Activated CD8-positive, alpha-beta memory T cell treated with anti-CD3 and anti-CD28 coated beads, Interleukin-2, amount 50 U/mL, for 24 hours (primary cell): ENCODE results near the gene ATP2C2.
A peak's percentile ranks its signal among the peaks of the same experiment; 100 is the strongest.
"Not testable (repeated sequence)": the region's sequence is repeated elsewhere in the genome, so short reads cannot be mapped to it uniquely, and the experiment has no call there.

Experiments
- DNase-seq: peaks from one replicate; pipeline ENCODE4 v3.0.0-alpha.2; 2020; ENCODE audit errors: extremely low read depth

Gene ATP2C2

DNA sequence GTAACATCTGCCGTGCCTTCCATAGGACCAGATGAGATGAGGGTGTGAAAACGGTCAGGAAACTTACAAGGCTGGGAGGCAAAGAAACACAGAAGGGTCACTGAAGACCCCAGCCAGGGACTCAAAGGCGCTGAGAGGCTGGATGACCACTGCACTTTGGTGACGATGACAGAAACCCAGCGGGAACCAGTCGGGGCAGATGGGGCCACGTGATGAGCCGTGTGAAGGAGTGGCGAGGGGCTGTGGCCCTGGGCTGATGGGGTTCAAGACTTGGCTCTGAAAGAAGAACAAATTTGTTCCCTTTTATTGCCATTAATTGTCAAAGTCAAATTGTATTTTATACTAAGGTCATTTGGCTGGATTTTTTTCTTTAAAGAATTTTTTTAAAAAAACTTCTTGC is 28.6 kb upstream of the ATP2C2 start:
- no peak for DNase-seq

DNA sequence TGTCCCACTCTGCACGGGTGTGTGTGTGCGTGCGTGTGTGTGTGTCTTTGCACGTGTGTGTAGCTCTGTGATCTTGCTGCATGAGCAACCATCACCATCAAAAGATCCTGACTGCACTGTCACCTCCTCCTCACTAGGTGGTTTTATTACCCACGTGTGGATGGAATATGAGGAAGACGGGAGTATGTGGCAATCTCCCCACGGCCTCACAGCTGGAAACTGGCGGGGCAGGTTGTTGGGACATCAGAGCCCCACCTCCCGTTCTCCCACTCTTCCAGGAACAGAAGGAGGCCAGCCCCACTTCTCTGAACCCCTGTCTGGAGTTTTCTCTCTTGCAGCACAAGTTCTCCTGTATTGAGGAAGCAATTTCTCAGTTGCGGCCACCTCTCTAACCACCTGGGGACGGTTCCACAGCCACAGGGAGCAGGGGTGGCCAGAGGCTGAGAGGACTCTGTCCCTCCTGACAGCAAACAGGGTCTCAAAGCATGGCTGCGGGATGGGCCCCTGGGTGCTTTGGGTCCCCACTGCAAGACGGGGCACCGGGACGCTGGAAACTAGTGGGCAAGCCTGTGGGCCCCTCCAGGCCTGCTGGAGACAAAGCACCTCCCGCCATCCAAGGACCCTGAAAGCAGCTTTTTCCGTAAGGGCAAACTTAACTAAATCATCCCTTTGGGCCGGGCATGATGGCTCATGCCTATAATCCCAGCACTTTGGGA is 27.9 kb upstream of the ATP2C2 start:
- DNase-seq: no peak

DNA sequence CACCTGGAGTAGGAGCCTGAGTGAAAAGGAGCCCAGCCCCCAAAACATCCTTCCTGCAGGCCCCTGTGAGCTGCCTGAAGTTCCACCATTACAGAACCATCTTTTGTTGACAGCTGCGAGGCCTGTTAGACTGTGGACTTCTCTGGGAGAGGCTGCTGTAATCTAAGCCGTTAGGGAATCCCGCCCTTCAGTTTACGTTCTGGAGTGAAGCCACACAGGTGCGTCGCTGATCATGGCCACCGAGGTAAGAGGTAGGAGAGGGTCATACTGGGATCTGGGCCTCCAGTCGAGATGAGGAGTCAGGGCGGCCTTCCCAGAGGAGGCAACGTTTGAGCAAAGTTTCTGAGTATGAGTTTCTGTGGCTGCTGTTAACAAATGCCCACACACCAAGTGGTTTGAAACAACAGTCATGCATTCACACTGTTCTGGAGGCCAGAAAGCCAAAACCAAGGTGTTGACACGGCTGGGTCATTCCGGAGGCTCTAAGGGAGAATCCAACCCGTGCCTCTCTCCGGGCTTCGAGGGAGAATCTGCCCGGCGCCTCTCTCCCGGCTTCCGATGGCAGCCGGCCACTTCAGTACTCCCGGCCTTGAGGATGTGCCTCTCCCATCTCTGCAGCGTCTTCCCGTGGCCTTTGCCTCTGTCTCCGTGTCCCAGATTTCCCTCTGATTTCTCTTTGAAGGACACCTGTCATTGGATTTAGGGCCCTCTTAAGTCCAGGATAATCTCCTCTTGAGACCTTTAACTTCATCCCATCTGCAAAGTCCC is 26.6 kb upstream of the ATP2C2 start:
- DNase-seq: no peak

DNA sequence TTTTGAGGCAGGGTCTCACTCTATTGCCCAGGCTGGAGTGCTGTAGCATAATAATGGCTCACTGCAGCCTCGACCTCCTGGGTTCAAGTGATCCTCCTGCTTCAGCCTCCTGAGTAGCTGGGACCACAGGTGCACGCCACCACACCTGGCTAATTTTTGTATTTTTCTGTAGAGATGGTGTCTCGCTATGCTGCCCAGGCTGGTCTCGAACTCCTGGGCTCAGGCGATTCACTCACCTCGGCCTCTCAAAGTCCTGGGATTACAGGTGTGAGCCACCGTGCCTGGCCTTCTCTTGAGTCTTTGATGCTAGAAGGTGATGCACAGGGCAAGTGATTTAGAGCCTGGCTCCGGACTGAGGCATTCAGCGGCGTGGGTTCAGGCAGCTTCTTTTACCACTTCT is 24.5 kb upstream of the ATP2C2 start:
- DNase-seq: not testable (repeated sequence)

DNA sequence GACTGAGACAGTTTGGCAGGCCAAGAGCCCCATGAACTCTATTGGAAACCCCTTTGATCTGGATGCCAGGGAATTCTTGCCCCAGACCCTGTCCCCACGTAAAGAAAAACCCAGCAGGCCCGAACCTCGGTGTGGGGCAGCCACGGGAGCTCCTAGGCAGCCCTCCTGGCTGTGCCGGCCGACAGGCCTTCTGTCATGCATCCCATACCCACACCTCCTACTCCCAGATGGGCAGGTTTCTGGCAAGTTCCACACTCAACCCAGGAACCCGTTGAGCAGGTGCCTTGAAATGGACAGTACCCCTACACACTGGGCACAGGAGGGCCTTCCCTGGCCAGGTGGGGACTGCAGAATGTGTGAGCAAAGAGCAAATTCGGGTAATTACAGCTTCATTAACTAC is 23.6 kb upstream of the ATP2C2 start:
- DNase-seq: no peak

DNA sequence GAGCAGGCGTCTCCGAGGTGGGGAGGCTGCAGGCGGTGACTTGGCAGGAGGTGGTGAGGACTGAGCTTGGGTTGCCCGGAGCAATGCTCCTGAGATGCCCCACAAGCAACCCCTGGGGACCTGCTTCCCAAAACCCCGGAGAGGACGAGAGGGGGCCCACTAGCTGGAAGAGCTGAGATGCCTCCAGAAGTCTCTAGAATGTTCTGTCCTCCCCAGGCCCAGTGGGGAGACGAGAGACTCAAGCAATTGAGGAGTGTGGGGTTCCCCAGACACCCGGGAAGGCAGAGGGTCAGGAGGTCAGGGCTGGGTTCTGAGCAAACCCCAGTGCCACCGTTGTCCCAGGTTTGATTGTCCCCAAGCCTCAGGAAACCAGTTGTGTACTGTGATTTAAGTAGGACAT is 21.2 kb upstream of the ATP2C2 start:
- no peak for DNase-seq

DNA sequence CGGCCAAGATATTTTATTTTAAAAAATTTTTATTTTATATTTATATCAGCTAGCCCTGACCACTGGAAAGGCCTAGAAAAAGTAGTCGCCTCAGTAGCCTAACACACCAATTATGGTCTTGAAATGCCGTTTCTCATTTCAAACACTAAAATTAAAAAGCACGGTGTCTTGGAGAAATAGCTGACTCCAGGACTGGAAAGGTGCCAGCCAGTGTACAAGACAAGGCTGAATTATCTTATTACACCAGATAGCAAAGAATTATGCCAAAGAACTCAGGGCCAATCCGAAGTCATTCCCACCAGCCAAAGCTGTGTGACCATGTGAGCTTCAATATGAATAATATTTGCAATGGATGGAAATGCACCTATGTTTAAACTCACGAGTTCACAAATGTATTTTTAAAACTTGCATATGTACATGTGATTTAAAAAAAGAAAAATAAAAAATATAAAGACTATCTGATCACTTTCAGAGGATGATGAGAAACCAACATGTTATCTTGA is 19.9 kb upstream of the ATP2C2 start:
- DNase-seq: no peak

DNA sequence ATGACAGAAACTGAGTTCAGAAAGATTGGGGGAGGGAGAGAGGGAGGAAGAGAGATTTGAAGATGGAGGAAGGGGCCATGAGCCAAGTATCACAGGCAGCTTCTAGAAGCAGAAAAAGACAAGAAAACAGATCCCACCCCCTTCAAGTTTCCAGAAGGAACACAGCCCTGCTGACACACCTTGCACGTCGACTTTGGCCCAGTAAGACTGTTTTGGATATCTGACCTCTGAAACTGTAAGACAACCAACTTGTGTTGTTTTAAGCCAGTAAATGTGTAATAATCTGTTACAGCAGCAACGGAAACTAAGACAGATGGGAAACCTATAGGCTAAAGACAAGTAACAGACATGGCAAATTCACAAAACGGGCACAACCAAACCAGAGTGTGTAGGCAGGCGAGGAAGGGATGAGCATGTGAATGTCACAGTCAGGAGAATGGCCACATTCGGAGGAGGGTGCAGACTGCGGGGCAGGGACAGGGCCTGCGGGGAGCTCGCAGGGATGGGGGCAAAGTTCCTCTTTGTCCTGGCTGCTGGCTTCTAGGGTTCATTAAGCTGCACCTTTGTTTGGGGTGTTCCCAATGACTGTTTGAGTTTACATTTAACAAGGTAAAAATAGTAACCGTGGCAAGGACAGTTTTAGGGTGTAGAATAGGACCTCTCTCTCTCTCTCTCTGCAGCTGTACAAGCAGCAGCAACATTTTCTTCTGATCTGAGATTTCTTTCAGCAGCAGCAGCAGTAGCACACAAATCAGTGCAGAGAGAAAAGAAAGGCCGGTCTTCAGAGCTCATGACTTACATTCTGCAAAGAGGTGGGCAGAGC is 18.3 kb upstream of the ATP2C2 start:
- no peak for DNase-seq

DNA sequence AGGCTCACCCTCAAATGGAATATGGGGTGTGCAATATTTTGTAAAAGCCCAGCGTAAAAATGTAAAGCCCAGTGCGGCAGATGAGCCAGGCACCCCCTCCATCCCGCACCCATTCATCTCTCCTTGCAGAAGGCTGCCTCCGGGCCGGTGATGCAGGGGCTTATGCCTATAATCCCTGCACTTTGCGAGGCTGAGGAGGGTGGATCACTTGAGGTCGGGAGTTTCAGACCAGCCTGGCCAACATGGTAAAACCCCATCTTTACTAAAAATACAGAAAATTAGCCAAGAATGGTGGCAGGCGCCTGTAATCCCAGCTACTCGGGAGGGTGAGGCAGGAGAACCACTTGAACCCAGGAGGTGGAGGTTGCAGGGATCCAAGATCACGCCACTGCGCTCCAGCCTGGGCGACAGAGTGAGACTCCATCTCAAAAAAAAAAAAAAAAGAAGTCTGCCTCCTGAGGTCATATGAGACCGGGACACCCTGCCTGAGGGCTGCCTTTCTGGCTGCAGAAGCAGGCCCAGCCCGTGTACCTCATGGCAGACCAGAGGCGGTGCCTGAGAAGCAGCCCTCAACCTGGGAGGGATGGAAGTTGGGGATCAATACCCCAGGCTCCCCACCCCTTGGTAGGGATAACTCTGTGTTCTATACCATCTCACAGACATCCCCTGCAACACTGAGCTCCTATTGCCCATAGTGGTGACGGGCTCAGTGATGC is 17.5 kb upstream of the ATP2C2 start:
- no peak for DNase-seq

DNA sequence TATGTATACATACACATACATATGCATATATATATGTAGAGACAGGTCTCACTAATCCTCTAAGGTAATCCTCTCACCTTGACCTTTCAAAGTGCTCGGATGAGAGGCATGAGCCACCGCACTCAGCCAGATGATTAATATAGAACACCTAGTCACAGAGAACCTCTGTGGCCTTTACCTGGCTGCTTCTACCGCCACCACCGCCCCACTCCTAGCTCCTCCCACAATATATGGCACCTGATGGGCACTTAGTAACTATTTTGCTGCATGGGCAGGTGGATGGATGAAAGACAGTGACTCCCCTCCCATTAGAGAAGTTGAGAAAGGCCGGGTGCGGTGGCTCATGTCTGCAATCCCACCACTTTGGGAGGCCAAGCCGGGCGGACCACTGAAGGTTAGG is 16.7 kb upstream of the ATP2C2 start:
- DNase-seq: no peak

DNA sequence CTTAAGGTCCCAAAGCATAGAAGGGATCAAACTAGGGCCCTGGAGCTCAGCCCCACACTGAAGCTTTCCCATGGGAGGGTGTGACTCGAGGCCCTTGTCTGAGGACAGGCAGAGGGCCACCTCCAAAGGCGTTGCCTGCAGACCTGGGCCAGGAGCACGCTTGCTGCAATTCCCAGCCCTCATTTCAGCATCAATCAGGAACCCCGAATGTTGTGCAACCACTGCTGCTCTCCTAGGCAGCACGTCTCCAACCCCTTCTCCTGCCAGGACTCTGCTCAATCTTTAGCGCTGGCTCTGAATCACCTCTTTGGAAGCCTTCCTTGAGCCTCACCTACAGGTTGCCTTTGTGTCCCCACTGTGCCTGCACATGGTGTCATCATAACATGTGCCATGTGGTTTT is 14.0 kb upstream of the ATP2C2 start:
- DNase-seq: no peak

DNA sequence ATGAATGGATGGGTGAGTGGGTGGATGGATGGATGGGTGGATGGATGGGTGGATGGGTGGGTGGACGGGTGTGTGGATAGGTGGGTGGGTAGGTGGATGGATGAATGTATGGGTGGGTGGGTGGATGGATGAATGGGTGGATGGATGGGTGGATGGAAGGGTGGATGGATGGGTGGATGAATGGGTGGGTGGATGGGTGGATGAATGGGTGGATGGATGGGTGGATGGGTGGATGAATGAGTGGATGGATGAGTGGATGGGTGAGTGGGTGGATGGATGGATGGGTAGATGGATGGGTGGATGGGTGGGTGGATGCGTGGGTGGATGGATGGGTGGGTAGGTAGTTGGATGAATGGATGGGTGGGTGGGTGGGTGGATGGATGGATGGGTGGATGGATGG is 13.2 kb upstream of the ATP2C2 start:
- no peak for DNase-seq

DNA sequence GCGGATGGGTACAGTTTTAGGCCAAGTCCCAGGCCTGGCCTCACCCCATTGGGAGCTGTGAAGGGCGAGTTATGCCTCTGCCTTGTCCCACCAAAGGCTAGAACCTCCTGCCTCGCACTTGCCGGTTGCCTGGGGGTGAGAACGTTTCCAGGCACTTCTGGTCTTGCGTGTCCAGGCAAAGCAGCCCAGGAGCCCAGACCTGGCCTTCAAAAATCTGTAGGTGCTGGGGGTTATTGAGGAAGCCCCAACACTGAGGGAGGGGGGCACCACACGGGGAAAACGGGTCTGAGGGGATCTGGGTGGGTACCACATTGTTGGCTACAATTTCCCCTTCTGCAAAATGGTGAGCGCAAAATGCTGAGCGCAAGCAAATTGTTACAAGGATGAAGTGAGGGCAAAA is 12.2 kb upstream of the ATP2C2 start:
- DNase-seq: no peak

DNA sequence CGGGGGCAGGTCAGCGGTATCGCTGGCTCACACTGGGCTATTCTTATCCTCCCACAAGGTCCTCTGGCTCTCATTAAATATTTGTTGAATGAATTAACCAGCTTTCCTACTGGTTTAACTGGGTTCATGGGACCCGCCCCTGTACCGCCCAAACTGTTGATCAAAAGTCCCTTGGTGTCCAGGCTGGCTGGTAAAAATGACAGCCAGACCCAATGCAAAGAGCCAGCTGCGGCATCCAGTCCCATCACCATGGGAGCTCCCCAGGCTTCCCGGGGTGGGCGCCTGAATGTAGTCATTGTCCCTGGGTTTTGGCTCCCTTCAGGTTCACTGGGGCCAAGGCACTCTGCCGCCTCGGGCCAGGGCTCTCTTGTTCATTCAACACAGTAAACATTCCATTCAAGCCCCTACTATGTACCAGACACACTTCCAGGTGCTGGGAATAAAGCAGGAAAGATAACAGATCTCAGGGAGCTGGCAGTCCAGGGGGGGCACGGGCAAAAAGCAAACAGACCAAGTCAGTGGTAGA is 11.7 kb upstream of the ATP2C2 start:
- DNase-seq: no peak

DNA sequence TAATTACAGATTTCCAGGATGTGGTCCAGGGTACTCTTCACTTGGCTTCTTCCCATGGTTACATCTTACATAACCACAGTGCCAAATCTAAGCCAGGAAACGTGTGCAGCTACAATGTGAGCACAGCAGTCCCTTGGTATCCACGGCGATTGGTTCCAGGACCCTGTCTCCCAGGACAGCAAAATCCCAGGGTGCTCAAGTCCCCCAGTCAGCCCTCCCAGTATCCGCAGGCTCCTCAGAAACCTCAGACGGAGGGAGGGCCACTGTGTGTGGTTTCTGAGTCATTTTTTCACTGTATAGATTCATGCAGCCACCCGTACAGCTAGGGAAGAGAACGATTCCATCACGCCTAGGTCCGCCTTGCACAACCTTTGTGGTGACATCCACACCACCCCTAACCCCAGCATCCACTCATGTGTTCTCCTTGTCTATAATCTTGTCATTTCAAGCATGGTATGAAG is 11.1 kb upstream of the ATP2C2 start:
- DNase-seq: no peak

DNA sequence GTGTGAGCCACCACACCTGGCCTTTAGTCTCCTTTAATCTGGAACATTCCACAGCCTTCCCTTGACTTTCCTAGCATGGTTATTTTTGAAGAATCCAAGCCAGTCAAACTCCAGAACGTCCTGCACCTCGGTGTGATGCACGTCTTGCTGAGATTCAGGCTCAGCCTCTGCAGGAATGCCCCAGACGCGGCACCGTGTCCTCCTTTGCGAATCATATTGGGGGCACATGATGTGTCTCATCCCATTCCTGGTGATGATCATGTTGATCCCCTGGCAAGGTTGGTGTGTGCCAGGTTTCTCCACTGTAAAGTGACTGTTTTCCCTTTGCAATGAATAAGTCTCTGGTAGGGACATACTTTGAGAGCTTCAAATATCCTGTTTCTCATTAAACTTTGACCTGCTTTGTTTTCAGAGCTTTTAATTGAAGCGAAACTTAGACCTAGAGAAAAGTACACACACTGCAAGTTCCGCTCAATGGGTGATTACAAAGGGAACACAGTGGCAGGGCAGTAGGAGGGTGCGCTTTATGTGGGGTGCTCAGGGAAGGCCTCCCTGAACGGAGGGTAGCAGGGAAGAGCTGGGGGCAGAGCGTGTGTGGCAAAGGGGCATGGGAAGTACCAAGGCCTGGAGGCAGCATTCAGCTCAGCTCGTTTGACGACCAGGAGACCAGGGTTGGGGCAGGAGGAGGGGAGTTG is 9.6 kb upstream of the ATP2C2 start:
- no peak for DNase-seq

DNA sequence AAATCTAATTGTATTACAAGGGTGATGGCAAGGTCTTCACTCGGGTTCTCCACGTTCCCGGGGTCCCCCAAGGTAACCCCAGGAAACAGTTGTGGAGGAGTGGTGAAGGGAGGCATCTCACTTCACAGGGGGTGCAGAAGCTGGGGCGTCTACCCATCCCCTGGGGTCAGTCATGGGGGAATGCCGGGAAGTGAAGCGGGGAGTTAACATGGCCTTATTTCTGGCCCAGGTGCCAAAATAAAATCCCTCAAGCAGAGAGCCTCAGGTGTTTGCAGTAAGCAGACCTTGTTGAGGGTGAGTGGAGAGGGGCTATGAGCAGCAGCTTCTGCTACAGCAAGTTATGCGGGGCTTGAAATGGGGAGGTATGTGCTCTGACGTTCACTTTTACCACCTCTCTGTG is 9.0 kb upstream of the ATP2C2 start:
- no peak for DNase-seq

DNA sequence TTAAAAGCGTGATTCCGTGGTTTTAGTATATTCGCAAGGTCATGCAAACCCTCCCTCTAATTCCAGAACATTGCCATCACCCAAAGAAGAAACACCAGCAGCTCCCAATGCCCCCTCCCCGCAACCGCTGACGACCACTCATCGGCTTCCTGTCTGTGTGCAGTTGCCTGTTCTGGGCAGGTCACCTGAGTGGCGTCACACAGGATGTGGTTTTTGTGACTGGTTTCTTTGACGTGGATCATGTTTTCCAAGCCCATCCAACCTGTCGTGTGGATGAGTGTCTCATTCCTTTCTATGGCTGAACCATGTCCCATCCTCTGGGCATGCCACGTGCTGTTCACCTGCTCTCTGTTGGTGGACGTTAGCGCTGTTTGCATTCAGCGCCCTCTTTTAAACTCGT is 8.2 kb upstream of the ATP2C2 start:
- peak; percentile 0 for DNase-seq

DNA sequence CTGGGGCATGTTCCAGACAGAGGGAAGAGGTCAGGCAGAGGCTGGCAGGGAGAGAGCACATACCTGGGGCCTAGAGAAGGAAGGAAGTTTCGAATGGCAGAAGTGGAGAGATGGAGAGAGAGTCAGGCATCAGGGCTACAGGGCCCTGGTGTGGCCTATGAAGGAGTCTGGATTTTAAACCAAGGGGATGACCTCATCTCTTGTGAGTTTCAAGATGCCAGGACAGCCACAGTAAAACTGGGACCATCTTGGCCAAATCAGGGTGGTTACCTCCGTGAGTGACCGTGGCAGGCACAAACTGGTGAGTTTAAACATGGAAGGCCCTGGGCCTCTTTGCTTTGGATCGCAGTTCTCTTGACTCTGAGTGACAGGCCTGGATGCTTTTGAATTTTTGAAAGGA is 7.6 kb upstream of the ATP2C2 start:
- DNase-seq: no peak

DNA sequence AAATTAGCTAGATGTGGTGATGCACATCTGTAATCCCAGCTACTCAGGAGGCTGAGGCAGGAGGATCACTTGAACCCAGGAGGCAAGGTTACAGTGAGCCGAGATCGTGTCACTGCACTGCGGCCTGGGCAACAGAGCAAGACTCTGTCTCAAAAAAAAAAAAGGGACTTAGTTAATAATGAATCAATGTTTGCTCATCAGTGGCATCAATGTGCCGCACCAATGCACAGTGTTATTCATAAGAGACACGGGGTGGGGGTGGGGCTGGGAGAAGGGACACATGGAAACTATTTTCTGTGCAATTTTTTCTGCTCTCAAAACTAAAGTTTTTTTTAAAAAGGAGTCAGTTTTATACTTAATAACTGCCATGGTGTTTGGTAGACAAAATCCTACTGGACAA is 6.8 kb upstream of the ATP2C2 start:
- DNase-seq: no peak

DNA sequence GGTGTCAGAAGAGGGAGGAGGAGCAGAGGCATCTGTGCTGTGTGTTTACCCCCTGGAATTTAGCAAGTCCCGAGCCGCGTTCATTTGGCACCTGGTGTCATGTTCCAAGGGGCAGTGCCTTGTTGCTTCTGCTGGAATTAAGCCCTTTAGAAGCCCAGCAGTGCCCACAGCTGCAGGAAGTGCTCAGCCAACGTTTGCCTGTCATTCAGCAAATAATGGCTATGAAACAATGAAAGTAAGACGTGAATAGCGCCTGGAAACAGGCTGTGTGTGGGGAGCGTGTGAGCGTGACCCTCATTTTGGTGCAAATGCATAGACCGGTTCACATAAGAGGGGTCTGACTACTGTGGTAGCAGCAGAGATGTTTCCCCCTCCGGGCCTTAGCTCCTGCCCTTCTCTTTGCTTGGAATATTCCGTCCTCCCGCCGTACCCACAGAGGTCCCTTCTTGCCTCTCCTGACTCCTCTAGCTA is 5.8 kb upstream of the ATP2C2 start:
- DNase-seq: no peak
